K562 (cell line): Measurements from ENCODE around the gene FAM222A. TPM values are rescaled to one million over a fixed set of nuclear protein-coding genes. Genes with fewer than 3 reads are reported as not detected.

Source experiments
- BMI1 ChIP-seq: fragments of 150-350 bp; IDR thresholded peaks from 2 replicates; pipeline ENCODE4 v1.6.1; 2014; ENCODE audit warnings: low read length
- CBFB ChIP-seq: sonication (generic); formaldehyde crosslinking; IDR thresholded peaks from 2 replicates; pipeline ENCODE4 v1.4.0; 2020; ENCODE audit warnings: mild to moderate bottlenecking, missing genetic modification reagents
- FOXJ3 ChIP-seq: sonication (generic); formaldehyde crosslinking; IDR thresholded peaks from 2 replicates; pipeline ENCODE4 v1.4.0; 2020; ENCODE audit warnings: mild to moderate bottlenecking, missing genetic modification reagents
- GABPB1 ChIP-seq: sonication (generic); formaldehyde crosslinking; IDR thresholded peaks from 2 replicates; pipeline ENCODE4 v1.8.0; 2022; ENCODE audit warnings: mild to moderate bottlenecking, missing genetic modification reagents
- HNRNPLL ChIP-seq: fragments of 200-400 bp; formaldehyde crosslinking; IDR thresholded peaks from 2 replicates; pipeline ENCODE4 v1.6.1; 2017; ENCODE audit warnings: low read length, low read depth, mild to moderate bottlenecking; ENCODE audit not compliant: poor library complexity, severe bottlenecking
- LARP7 ChIP-seq: fragments of 450-650 bp; IDR thresholded peaks from 2 replicates; pipeline ENCODE4 v1.6.1; 2016
- RAD51 ChIP-seq: fragments of 450-650 bp; IDR thresholded peaks from 2 replicates; pipeline ENCODE4 v1.7.1; 2016; ENCODE audit warnings: low read depth, mild to moderate bottlenecking, borderline replicate concordance
- TAF1 ChIP-seq: IDR thresholded peaks from 2 replicates; pipeline ENCODE4 v1.6.1; 2011; ENCODE audit warnings: mild to moderate bottlenecking, low read length, moderate library complexity; ENCODE audit not compliant: insufficient read depth, control insufficient read depth, severe bottlenecking; ENCODE audit errors: extremely low read depth
- ZNF184 ChIP-seq: sonication (generic); formaldehyde crosslinking; IDR thresholded peaks from 2 replicates; pipeline ENCODE4 v1.5.0; 2020; ENCODE audit warnings: missing genetic modification reagents
- ZNF324 ChIP-seq: fragments of 250-450 bp; sonication (Bioruptor Pico); IDR thresholded peaks from 2 replicates; pipeline ENCODE4 v1.4.0; 2020; ENCODE audit warnings: mild to moderate bottlenecking
- ZNF407 ChIP-seq: fragments of 450-650 bp; IDR thresholded peaks from 2 replicates; pipeline ENCODE4 v1.6.1; 2016; ENCODE audit warnings: low read depth
- polyA plus RNA-seq, 8 experiments: library from polyadenylated mRNA; depleted of rRNA in 4 of 8; stranded (reverse) in 5 of 8; unstranded in 3 of 8; fragments of >200 nt; fragmentation: Nextera tagmentation in 2 of 8; fragmentation: Illumina TruSeq in 1 of 8; extraction: Ambion mirVana in 2 of 8; extraction: Trizol in 1 of 8; gene quantifications; 2 replicates each; pipeline versions ENCODE4 v1.2.1 to v1.2.3, GENCODE V29; 2011 to 2014; ENCODE audit warnings: inconsistent platforms in 1 of 8, missing spikeins in 1 of 8
- total RNA-seq, 7 experiments: library from RNA; depleted of rRNA in 6 of 7; stranded (reverse); fragments of >200 nt in 6 of 7; fragmentation: Illumina TruSeq in 2 of 7; extraction: Trizol in 2 of 7; gene quantifications; 2 replicates each; pipeline versions ENCODE4 v1.2.1 to v1.2.3, GENCODE V29; 2011 to 2021; ENCODE audit warnings: low replicate concordance in 1 of 7
- TF ChIP-seq, protein P1 (sequence below), 2 experiments: fragments of 150-350 bp in 1 of 2; IDR thresholded peaks; 2 replicates each; pipeline ENCODE4 v1.6.1; 2012 to 2016; ENCODE audit warnings: low read depth in 2 of 2, low read length in 2 of 2, mild to moderate bottlenecking in 1 of 2, moderate library complexity in 1 of 2

The FAM222A gene
- total and polyA plus RNA-seq, 9 of the 15 experiments (the other 6 are each of a cell fraction or from before 2014, with no cell fraction given), result 0.03 to 0.36 (median 0.12) TPM; not detected in 1

- TF ChIP-seq ZNF407 (no peak), TAF1 (no peak), ZNF184 (CRISPR knock-in tag) (no peak), ZNF324 (CRISPR knock-in tag) (no peak), BMI1 (no peak), CBFB (no peak), RAD51 (no peak), HNRNPLL (no peak), FOXJ3 (CRISPR knock-in tag) (no peak), GABPB1 (CRISPR knock-in tag) (no peak), LARP7 (no peak)
- TF ChIP-seq, protein P1, sequence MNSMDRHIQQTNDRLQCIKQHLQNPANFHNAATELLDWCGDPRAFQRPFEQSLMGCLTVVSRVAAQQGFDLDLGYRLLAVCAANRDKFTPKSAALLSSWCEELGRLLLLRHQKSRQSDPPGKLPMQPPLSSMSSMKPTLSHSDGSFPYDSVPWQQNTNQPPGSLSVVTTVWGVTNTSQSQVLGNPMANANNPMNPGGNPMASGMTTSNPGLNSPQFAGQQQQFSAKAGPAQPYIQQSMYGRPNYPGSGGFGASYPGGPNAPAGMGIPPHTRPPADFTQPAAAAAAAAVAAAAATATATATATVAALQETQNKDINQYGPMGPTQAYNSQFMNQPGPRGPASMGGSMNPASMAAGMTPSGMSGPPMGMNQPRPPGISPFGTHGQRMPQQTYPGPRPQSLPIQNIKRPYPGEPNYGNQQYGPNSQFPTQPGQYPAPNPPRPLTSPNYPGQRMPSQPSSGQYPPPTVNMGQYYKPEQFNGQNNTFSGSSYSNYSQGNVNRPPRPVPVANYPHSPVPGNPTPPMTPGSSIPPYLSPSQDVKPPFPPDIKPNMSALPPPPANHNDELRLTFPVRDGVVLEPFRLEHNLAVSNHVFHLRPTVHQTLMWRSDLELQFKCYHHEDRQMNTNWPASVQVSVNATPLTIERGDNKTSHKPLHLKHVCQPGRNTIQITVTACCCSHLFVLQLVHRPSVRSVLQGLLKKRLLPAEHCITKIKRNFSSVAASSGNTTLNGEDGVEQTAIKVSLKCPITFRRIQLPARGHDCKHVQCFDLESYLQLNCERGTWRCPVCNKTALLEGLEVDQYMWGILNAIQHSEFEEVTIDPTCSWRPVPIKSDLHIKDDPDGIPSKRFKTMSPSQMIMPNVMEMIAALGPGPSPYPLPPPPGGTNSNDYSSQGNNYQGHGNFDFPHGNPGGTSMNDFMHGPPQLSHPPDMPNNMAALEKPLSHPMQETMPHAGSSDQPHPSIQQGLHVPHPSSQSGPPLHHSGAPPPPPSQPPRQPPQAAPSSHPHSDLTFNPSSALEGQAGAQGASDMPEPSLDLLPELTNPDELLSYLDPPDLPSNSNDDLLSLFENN (IDR thresholded peaks at IDR 0.05; ENCODE audit: low read depth in 2 of 2, low read length in 2 of 2), result no peak
These were observed 49.2 kb upstream of the FAM222A start (continued) for GRCh38 chr12:109664402-109664801.
